Measurements from ENCODE around the gene OTUD7B.
A peak's percentile ranks its signal among the peaks of the same experiment; 100 is the strongest.

Gene OTUD7B

DNA sequence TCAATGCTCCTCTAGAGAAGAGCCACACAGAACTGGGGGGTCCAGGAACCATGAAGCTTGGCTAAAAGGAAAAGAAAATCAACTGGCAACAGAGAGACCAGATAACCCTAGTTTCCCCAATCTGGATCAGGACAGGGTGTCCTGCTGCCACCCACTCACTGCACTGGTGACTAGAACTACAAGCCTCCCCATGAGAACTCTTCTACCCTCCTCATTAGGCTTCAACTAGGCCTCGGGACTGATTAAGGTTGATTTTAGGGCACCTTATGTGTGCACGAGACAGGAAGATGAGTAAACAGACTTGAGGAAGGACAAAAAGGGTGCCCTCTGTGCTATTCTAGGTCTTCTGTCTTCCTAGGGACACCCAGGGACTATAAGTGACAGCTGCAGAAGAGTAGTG, 80.7 kb downstream of the OTUD7B start:
- H3K4me3 Mint-ChIP-seq: peak overlapping the region; percentile 16
- H3K27ac Mint-ChIP-seq: peak overlapping the region; percentile 25
- H3K36me3 Mint-ChIP-seq: peaks cover 33% of the 10 kb centered on the region
- H3K9me3 Mint-ChIP-seq: no peaks in the 10 kb centered on the region
- peaks cover 68% of the 10 kb centered on the region for H3K4me1 Mint-ChIP-seq
- DNase-seq: no peak
- H3K27me3 Mint-ChIP-seq: peaks cover 7% of the 10 kb centered on the region
- CTCF ChIA-PET: no interaction called here

DNA sequence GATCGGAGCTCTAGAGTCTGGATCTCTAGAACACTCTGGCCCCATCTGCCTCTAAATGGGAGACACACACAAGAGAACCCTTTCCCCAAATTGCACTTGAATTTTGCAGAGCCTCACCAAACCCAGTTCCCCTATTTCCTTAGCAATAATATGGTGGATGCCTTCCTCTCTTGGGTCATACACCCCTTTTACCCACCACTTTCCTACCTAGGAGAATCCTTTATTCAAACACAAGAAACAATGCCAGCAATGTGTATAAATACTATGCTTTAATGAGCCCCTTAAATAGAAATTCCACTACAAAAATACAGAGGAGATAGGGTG, 82.2 kb downstream of the OTUD7B start:
- Mint-ChIP-seq H3K4me1 (peaks cover 75% of the 10 kb centered on the region), H3K36me3 (peaks cover 45% of the 10 kb centered on the region), H3K9me3 (no peaks in the 10 kb centered on the region), H3K27me3 (no peaks in the 10 kb centered on the region), H3K27ac (peak overlapping the region; percentile 97), H3K4me3 (peak overlapping the region; percentile 99)
- no peak for DNase-seq
- CTCF ChIA-PET: interaction anchor here (0.9 to 1.8 kb wide), 2 partner anchors 10 to 41 kb away, joined by 3 to 5 read pairs; a partner anchor contains a TSS

DNA sequence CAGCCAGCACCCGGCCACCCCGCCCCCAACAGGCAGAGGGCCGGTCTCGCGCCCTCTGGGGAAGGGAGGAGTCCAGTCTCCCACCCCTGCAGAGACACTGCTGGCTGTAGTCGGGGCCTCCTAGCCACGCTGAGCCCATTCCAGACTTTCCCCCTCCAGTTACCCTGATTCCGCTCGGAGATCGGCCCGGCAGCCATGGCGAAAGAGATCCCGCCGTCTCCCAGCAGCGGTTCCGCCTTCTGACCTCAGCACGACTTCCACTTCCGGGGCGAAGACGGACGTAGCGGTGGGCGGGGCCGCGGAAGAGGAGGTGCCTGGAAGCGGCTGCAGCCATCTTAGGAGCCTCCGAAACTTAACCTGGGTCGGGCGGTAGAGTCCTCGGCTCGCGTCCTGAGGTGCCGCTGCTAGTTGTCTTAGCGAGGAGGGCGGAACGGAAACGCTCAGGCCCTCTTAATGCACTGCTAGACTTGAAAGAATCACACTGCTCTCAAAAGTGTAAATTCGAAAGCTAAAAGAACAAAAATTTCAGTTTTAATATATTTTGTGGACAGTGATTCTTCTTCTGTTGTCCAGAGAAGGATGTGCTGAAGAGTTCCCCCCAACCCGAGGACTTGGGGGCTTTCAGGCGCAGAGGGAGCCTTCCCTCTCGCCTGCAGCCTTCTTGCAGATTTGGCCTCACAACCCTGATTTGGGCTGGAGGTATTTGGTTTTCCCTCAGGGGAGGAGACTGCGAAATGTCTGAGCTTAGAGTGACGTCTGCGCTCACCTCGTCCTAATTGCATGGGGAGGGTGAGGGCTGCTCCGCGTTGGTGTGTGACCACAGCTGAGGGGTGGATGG, 82.7 kb downstream of the OTUD7B start, which contains the start of gene SF3B4:
SF3B4 (minus strand) TSS at position 241 of the 838 bp plus-strand sequence; CDS start at position 197, 44 bp downstream.
- Mint-ChIP-seq H3K4me3 (peak within 1 kb of the TSS; percentile 99), H3K27me3 (no peaks in the 10 kb centered on the region), H3K27ac (peak within 1 kb of the TSS; percentile 97), H3K9me3 (no peaks in the 10 kb centered on the region), H3K4me1 (peaks cover 75% of the 10 kb centered on the region), H3K36me3 (peaks cover 50% of the 10 kb centered on the region)
- DNase-seq: peak; percentile 98
- CTCF ChIA-PET: interaction anchor here (0.9 to 1.8 kb wide), 2 partner anchors 10 to 40 kb away, joined by 3 to 5 read pairs; a partner anchor contains a TSS

DNA sequence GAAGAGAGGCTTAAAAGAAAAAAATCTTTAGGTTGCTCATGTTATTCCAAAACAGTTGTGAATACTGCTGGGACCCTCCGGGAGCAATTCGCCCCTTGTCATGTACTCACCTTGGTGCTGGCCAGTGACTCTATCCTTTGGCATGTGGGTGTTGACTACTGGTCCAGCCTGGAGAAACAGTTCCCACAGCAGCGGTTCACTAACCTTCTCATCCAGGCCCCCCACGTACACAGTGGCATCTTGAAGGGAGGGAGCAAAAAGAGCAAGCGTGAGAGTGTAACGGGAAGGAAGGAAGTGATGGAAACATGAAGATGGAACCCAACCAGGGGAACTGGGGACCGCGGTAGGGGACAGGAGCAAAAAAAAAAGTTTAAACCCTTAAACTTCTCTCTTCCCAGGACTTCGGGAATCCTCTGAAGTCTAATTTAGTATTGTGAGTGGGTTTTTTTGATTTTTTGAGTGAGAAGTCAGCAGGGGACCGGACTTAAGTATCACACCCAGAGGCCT, 83.4 kb downstream of the OTUD7B start:
- peaks cover 73% of the 10 kb centered on the region for H3K4me1 Mint-ChIP-seq
- CTCF ChIA-PET: no interaction called here
- H3K36me3 Mint-ChIP-seq: peaks cover 54% of the 10 kb centered on the region
- H3K4me3 Mint-ChIP-seq: peak overlapping the region; percentile 99
- no peaks in the 10 kb centered on the region for H3K27me3 Mint-ChIP-seq
- DNase-seq: no peak
- no peaks in the 10 kb centered on the region for H3K9me3 Mint-ChIP-seq
- peak overlapping the region; percentile 97 for H3K27ac Mint-ChIP-seq

DNA sequence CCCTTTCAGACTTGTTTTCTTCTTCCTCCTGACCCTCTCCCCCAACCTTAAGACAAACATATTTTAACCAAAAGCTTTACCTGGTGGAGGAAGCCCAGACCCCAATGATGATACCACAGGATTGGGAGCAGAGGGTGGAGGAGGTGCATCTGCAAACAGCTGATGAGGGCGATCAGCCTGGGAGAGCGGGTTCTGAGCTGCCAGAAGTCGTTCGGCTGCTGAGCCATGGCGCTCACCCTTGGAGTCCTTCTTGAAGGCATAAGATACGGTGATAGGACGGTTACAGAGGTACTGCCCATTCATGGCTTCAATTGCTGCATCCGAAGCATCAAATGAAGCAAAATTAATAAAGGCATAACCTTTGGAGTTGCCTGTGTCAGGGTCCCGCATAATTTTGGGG, 84.2 kb downstream of the OTUD7B start:
- Mint-ChIP-seq H3K27me3 (no peaks in the 10 kb centered on the region), H3K36me3 (peaks cover 56% of the 10 kb centered on the region), H3K27ac (peak overlapping the region; percentile 72), H3K9me3 (no peaks in the 10 kb centered on the region), H3K4me3 (peak overlapping the region; percentile 99), H3K4me1 (peaks cover 64% of the 10 kb centered on the region)
- DNase-seq: no peak
- CTCF ChIA-PET: no interaction called here

DNA sequence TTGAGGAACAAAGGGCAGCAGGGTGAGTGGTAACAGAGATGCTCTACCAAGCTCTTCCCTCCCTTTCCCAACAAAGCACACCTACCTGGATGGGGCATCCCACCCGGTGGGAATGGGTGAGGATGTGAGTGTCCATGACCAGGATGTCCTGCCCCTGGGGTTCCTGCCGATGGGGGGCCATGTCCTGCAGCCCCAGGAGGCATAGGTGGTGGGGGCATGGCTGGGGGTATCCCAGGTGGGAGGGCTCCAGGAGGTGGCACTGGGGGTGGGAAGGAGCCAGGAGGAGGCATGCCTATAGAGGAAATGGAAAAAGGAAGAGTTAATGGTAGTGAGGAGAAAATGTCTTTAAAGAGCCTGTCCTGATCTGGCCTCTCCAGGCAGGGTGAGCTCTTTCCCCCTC, 84.8 kb downstream of the OTUD7B start:
- no peak for DNase-seq
- H3K9me3 Mint-ChIP-seq: no peaks in the 10 kb centered on the region
- peak overlapping the region; percentile 99 for H3K4me3 Mint-ChIP-seq
- H3K36me3 Mint-ChIP-seq: peaks cover 54% of the 10 kb centered on the region
- H3K27me3 Mint-ChIP-seq: no peaks in the 10 kb centered on the region
- CTCF ChIA-PET: no interaction called here
- H3K27ac Mint-ChIP-seq: peak overlapping the region; percentile 72
- H3K4me1 Mint-ChIP-seq: peaks cover 59% of the 10 kb centered on the region

DNA sequence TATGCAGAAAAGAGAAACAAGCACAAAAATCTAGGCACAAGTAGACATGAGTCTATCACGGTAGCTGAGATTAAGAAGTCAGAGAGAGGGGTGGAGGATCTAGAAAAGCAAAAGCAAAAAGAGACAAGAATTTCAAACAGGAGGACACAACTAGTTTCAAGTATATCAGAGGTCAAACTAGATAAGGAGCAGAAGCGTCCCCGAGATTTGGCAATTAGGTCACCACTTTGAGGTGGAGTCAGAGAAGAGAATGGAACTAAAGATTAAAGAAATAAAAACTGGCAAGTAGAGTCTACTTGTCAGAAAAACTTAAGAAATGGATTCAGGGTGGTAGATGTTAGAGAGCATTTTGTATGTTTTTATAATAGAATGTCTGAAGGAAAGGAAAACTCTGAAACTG, 85.2 kb downstream of the OTUD7B start:
- Mint-ChIP-seq H3K27me3 (no peaks in the 10 kb centered on the region), H3K36me3 (peaks cover 51% of the 10 kb centered on the region), H3K27ac (peak overlapping the region; percentile 64), H3K4me3 (peak overlapping the region; percentile 99), H3K4me1 (peaks cover 55% of the 10 kb centered on the region), H3K9me3 (no peaks in the 10 kb centered on the region)
- no peak for DNase-seq
- CTCF ChIA-PET: interaction anchor here (1.1 kb wide), 1 partner anchor 20 kb away, joined by 3 read pairs; no protein-coding TSS in a partner anchor

DNA sequence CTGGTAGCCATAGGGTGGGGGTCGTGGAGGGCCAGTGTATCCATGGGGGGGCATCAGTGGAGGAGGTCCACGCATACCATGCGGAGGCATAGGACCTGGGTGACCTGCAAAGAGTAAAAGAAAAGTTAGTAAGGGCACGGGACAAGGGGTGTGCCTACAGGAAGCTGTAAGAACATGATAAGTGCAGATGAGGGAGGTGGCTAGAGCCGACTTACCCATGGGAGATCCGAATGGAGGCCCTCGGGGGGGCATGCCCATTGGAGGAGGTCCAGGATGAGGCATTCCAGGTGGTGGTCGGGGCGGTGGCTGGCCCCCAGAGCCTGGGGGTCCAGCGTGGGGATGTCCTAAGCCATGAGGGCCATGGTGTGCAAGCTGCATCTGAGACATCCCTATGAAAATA, 86.9 kb downstream of the OTUD7B start:
- CTCF ChIA-PET: no interaction called here
- peaks cover under 1% of the 10 kb centered on the region for H3K27me3 Mint-ChIP-seq
- no peak for DNase-seq
- H3K27ac Mint-ChIP-seq: no peak overlapping the region
- no peaks in the 10 kb centered on the region for H3K9me3 Mint-ChIP-seq
- H3K4me3 Mint-ChIP-seq: no peak overlapping the region
- peaks cover 41% of the 10 kb centered on the region for H3K4me1 Mint-ChIP-seq
- H3K36me3 Mint-ChIP-seq: peaks cover 51% of the 10 kb centered on the region

DNA sequence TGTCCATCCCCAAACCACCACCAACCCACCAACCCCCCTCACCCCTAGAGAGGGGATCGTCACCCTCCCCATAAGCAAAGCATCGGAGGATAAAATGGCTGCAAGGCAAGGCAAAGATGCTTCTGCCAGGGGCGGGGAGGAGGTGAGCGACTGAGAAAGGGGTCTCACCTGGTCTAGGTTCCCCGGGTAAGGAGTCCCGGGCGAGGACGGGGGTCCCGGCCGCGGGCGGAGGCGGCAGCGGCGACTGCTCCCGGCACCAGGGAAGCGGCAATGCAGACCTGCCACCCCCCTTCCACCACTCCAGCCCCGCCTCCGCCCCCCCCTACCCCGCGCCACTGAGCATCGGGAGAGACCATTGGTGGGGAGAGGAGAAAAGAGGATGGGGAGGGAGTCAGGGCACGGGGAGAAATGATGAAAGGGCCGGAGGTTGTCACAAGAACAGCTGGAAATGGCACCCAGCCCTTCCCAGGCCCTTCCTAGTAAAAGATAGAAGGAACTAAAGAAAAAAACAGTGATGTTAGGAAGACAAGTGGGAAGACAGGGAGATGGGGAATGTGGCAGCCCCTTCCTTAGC, 92.9 kb downstream of the OTUD7B start, which contains the start of gene SV2A:
SV2A (minus strand) TSS at position 274 of the 574 bp plus-strand sequence. CDS start 4,004 bp downstream, outside the sequence.
- Mint-ChIP-seq H3K4me1 (peaks cover 53% of the 10 kb centered on the region), H3K4me3 (peak within 1 kb of the TSS; percentile 91), H3K27ac (peak within 1 kb of the TSS; percentile 80), H3K9me3 (no peaks in the 10 kb centered on the region), H3K27me3 (peaks cover 12% of the 10 kb centered on the region), H3K36me3 (peaks cover 22% of the 10 kb centered on the region)
- peak; percentile 71 for DNase-seq
- CTCF ChIA-PET: no interaction called here

DNA sequence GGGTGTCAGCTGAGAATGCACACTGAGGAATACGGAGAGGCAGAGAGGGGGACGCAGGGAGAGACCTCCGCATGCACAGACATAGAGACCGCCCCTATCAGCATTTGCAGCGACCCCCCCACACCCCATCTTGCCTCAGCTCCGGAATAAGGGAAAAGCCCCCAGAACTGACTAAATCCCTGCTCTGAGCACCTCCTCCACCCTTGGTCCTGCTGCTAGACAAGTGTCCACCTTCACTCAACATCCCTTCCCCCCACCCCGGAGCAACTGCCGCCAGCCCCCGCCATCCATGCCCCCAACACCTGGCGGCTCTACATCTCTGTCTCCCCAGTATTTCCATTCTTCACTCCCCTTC, 93.7 kb downstream of the OTUD7B start:
- Mint-ChIP-seq H3K4me3 (peak overlapping the region; percentile 91), H3K36me3 (peaks cover 16% of the 10 kb centered on the region), H3K27me3 (peaks cover 12% of the 10 kb centered on the region), H3K9me3 (no peaks in the 10 kb centered on the region), H3K4me1 (peaks cover 56% of the 10 kb centered on the region), H3K27ac (no peak overlapping the region)
- CTCF ChIA-PET: interaction anchor here (0.9 kb wide), 1 partner anchor 28 kb away, joined by 3 read pairs; no protein-coding TSS in a partner anchor
- no peak for DNase-seq

DNA sequence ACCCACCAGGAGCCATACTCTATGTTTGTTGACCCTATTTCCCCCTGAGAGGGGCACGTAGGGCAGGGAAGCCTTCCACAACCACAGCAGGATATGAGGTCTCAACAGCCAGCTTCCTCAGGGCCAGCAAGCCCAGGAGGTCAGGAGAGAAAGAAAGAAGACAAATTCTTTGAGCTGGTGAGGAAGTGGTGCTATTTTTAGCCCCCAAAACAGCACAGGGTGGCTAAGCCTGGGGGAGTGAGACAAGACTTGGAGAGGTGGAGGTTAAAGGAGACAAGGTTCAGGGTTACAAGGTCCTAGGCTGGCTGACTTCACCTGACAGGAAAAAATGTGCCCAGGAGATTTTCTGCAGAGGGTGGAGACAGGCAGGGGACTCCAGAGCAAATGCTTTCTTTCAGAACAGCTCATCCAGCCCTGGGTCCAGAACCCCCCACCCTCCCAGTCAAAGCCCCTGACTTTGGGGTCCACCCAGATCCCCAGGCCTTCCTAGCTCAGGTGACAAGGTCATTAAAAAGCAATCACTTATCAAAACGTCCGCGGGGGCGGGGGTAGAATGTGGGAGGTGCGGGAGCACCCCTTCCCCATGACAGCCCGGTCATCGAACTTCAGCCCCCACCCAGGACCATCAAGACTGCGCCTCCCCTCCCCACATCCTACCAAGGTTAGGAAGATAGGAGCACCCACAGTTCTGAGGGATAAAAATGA, 94.2 kb downstream of the OTUD7B start:
- Mint-ChIP-seq H3K27me3 (peaks cover 12% of the 10 kb centered on the region), H3K36me3 (peaks cover 17% of the 10 kb centered on the region), H3K27ac (peak overlapping the region; percentile 75), H3K4me1 (peaks cover 56% of the 10 kb centered on the region), H3K4me3 (peak overlapping the region; percentile 91), H3K9me3 (no peaks in the 10 kb centered on the region)
- no peak for DNase-seq
- CTCF ChIA-PET: interaction anchor here (0.9 kb wide), 1 partner anchor 28 kb away, joined by 3 read pairs; no protein-coding TSS in a partner anchor

DNA sequence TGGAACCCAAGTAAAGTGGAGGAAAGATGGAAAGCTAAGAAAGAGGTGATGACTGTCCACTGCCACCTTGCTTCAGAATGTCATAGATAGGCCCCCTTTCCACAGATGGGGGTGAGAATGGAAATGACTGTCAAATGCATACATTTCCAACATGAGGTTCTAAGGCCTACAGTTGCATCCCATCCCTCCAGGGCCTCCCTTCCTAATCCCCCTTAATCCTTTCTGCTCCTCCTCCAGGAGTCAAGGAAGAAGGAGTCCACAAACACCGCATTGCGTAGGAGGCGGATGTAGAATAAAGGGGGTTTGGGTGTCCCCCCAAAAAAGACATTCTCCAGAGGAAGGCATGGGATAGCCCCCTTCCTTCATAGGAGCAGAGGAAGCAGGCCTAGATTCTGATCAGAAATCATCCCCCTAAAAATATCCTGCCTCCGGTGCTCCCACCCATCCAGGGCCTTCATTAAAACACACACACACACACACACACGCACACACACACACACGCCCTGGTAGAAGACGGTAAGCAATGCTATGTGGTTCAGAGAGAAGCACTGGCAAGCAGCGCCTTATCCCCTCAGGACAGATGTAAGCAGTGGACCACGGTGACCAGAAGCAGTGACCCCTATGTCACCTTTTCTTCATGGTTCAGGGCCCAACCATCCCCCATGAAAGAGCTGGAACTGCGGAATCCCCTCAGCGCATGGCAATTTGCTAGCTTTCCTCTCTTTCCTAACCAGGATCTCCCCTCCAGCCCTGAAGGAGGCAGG, 94.9 kb downstream of the OTUD7B start:
- Mint-ChIP-seq H3K27ac (peak overlapping the region; percentile 6), H3K4me3 (peak overlapping the region; percentile 91), H3K4me1 (peaks cover 56% of the 10 kb centered on the region), H3K27me3 (peaks cover 12% of the 10 kb centered on the region), H3K9me3 (no peaks in the 10 kb centered on the region), H3K36me3 (peaks cover 21% of the 10 kb centered on the region)
- CTCF ChIA-PET: interaction anchor here (1.0 kb wide), 1 partner anchor 135 kb away, joined by 4 read pairs; no protein-coding TSS in a partner anchor
- no peak for DNase-seq

DNA sequence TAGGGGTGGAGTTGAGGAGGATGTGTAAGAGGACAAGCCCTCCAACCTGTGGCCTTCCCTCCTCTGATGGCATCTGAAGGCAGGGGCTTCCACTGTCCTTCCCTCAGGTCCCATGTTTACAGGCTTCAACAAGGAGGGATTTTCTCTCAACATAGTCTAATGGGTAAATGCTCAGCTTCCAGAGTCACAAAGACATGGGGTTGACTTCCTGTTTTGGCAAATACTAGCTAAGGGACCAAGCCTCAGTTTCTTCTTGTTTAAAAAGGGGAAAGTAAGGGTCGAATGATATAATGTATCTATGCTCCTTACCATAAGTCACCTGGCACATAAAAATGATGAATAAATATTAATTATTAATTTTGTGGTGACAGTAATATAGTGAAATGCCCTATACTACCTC, 96.0 kb downstream of the OTUD7B start:
- peaks cover 12% of the 10 kb centered on the region for H3K27me3 Mint-ChIP-seq
- H3K27ac Mint-ChIP-seq: no peak overlapping the region
- H3K4me3 Mint-ChIP-seq: no peak overlapping the region
- H3K4me1 Mint-ChIP-seq: peaks cover 56% of the 10 kb centered on the region
- peaks cover 21% of the 10 kb centered on the region for H3K36me3 Mint-ChIP-seq
- CTCF ChIA-PET: interaction anchor here (1.0 kb wide), 1 partner anchor 136 kb away, joined by 4 read pairs; no protein-coding TSS in a partner anchor
- H3K9me3 Mint-ChIP-seq: no peaks in the 10 kb centered on the region
- DNase-seq: no peak
